Measurements from ENCODE around the gene IQSEC1.

Gene IQSEC1

GRCh38 chr3:13041113-13041776 lies 32.0 kb downstream of the IQSEC1 start:
- no peak for DNase-seq (ENCODE audit: low read depth)
- no peak overlapping the region for H3K4me3 ChIP-seq (ENCODE audit: low read depth, low read length)

GRCh38 chr3:13040361-13041074 lies 32.7 kb downstream of the IQSEC1 start:
- no peak for DNase-seq (ENCODE audit: low read depth)
- H3K4me3 ChIP-seq (ENCODE audit: low read depth, low read length) = no peak overlapping the region

- DNase-seq (ENCODE audit: low read depth) = no peak
- H3K4me3 ChIP-seq (ENCODE audit: low read depth, low read length) = no peak overlapping the region
Observed at GRCh38 chr3:13039213-13039896, 33.9 kb downstream of the IQSEC1 start.

- no peak for DNase-seq (ENCODE audit: low read depth)
- no peak overlapping the region for H3K4me3 ChIP-seq (ENCODE audit: low read depth, low read length)
Observed at GRCh38 chr3:13037458-13038117, 35.6 kb downstream of the IQSEC1 start.

GRCh38 chr3:13034861-13035260 lies 38.4 kb downstream of the IQSEC1 start:
- H3K4me3 ChIP-seq (ENCODE audit: low read depth, low read length) = no peak overlapping the region
- no peak for DNase-seq (ENCODE audit: low read depth)

GRCh38 chr3:13034109-13034800 lies 39.0 kb downstream of the IQSEC1 start:
- no peak for DNase-seq (ENCODE audit: low read depth)
- no peak overlapping the region for H3K4me3 ChIP-seq (ENCODE audit: low read depth, low read length)

GRCh38 chr3:13032206-13032605 lies 41.0 kb downstream of the IQSEC1 start:
- no peak for DNase-seq (ENCODE audit: low read depth)
- H3K4me3 ChIP-seq (ENCODE audit: low read depth, low read length) = no peak overlapping the region

- no peak overlapping the region for H3K4me3 ChIP-seq (ENCODE audit: low read depth, low read length)
Observed at GRCh38 chr3:13031621-13032020, 41.6 kb downstream of the IQSEC1 start.

GRCh38 chr3:13030684-13031083 lies 42.5 kb downstream of the IQSEC1 start:
- H3K4me3 ChIP-seq (ENCODE audit: low read depth, low read length) = no peak overlapping the region
- DNase-seq (ENCODE audit: low read depth) = no peak

More at GRCh38 chr3:13031621-13032020, 41.6 kb downstream of the IQSEC1 start:
- no peak for DNase-seq (ENCODE audit: low read depth)

GRCh38 chr3:13028010-13028821 lies 45.0 kb downstream of the IQSEC1 start:
- no peak overlapping the region for H3K4me3 ChIP-seq (ENCODE audit: low read depth, low read length)
- DNase-seq (ENCODE audit: low read depth) = no peak

- no peak for DNase-seq (ENCODE audit: low read depth)
- H3K4me3 ChIP-seq (ENCODE audit: low read depth, low read length) = no peak overlapping the region
Observed at GRCh38 chr3:13027154-13027553, 46.1 kb downstream of the IQSEC1 start.

GRCh38 chr3:13026534-13026933 lies 46.7 kb downstream of the IQSEC1 start:
- no peak overlapping the region for H3K4me3 ChIP-seq (ENCODE audit: low read depth, low read length)
- DNase-seq (ENCODE audit: low read depth) = no peak

GRCh38 chr3:13025778-13026518 lies 47.3 kb downstream of the IQSEC1 start:
- DNase-seq (ENCODE audit: low read depth) = no peak
- H3K4me3 ChIP-seq (ENCODE audit: low read depth, low read length) = no peak overlapping the region

GRCh38 chr3:13025090-13025489 lies 48.1 kb downstream of the IQSEC1 start:
- DNase-seq (ENCODE audit: low read depth) = no peak
- no peak overlapping the region for H3K4me3 ChIP-seq (ENCODE audit: low read depth, low read length)

GRCh38 chr3:13024765-13025065 lies 48.5 kb downstream of the IQSEC1 start:
- no peak overlapping the region for H3K4me3 ChIP-seq (ENCODE audit: low read depth, low read length)
- no peak for DNase-seq (ENCODE audit: low read depth)

GRCh38 chr3:13023971-13024764 lies 49.1 kb downstream of the IQSEC1 start:
- no peak for DNase-seq (ENCODE audit: low read depth)

GRCh38 chr3:13023235-13023970 lies 49.8 kb downstream of the IQSEC1 start:
- H3K4me3 ChIP-seq (ENCODE audit: low read depth, low read length) = no peak overlapping the region
- no peak for DNase-seq (ENCODE audit: low read depth)

More at GRCh38 chr3:13023971-13024764, 49.1 kb downstream of the IQSEC1 start:
- no peak overlapping the region for H3K4me3 ChIP-seq (ENCODE audit: low read depth, low read length)
